ENCODE measurements around the gene RASIP1. TPM values are rescaled to one million over a fixed set of nuclear protein-coding genes. Genes with fewer than 3 reads are reported as not detected.
"Not testable (repeated sequence)": the region's sequence is repeated elsewhere in the genome, so short reads cannot be mapped to it uniquely, and the experiment has no call there.

RASIP1 gene
- polyA plus RNA-seq, 1 experiment = 0.32 TPM

- Histone ChIP-seq H3K27ac (ENCODE audit: low read depth, low read length) (no peak overlapping the region), H3K9me3 (ENCODE audit: control insufficient read depth, insufficient read depth, low read length) (no peaks in the 10 kb centered on the region; the same call in 1 of the 2 replicates), H3K4me3 (ENCODE audit: low read depth, low read length) (no peak overlapping the region), H3K27me3 (ENCODE audit: control insufficient read depth, insufficient read depth, low read length) (peaks cover 3% of the 10 kb centered on the region)
- CTCF ChIA-PET = interaction anchor here (2.6 kb wide), 1 partner anchor 10 kb away, joined by 16 read pairs; no protein-coding TSS in a partner anchor
- POLR2A ChIA-PET = no interaction called here
- DNase-seq (ENCODE audit: low read depth, low spot score) = no peak
- no peak for TF ChIP-seq CTCF (IDR thresholded peaks at IDR 0.05; ENCODE audit: low read depth, low read length)
Measured at GRCh38 chr19:48685583-48685982, 54.8 kb downstream of the RASIP1 start.

GRCh38 chr19:48683349-48683748 is 57.1 kb downstream of the RASIP1 start:
- Histone ChIP-seq H3K27ac (ENCODE audit: low read depth, low read length) (no peak overlapping the region), H3K9me3 (ENCODE audit: control insufficient read depth, insufficient read depth, low read length) (peaks cover 3% of the 10 kb centered on the region; the same call in 1 of the 2 replicates), H3K27me3 (ENCODE audit: control insufficient read depth, insufficient read depth, low read length) (peaks cover 3% of the 10 kb centered on the region), H3K4me3 (ENCODE audit: low read depth, low read length) (0 out of 2 replicates have a peak overlapping the region, but pooled peaks have one; percentile 20)
- POLR2A ChIA-PET = no interaction called here
- DNase-seq (ENCODE audit: low read depth, low spot score) = no peak
- TF ChIP-seq CTCF (IDR thresholded peaks at IDR 0.05; ENCODE audit: low read depth, low read length) = no peak
- CTCF ChIA-PET = interaction anchor here (2.6 kb wide), 1 partner anchor 8 kb away, joined by 16 read pairs; no protein-coding TSS in a partner anchor

GRCh38 chr19:48681127-48681470 is 59.3 kb downstream of the RASIP1 start:
- TF ChIP-seq CTCF (IDR thresholded peaks at IDR 0.05; ENCODE audit: low read depth, low read length) = no peak
- Histone ChIP-seq H3K27ac (ENCODE audit: low read depth, low read length) (peak overlapping the region; percentile 68), H3K4me3 (ENCODE audit: low read depth, low read length) (no peak overlapping the region), H3K9me3 (ENCODE audit: control insufficient read depth, insufficient read depth, low read length) (peaks cover 3% of the 10 kb centered on the region; the same call in 1 of the 2 replicates), H3K27me3 (ENCODE audit: control insufficient read depth, insufficient read depth, low read length) (peaks cover 7% of the 10 kb centered on the region)
- POLR2A ChIA-PET = interaction anchor here (0.6 to 0.9 kb wide), 4 partner anchors 35 to 187 kb away, joined by 3 to 6 read pairs (median 4); no protein-coding TSS in a partner anchor
- CTCF ChIA-PET = no interaction called here
- peak; percentile 83 for DNase-seq (ENCODE audit: low read depth, low spot score)

- TF ChIP-seq CTCF (IDR thresholded peaks at IDR 0.05; ENCODE audit: low read depth, low read length) = no peak
- Histone ChIP-seq H3K27me3 (ENCODE audit: control insufficient read depth, insufficient read depth, low read length) (peaks cover 7% of the 10 kb centered on the region), H3K4me3 (ENCODE audit: low read depth, low read length) (no peak overlapping the region), H3K27ac (ENCODE audit: low read depth, low read length) (peak overlapping the region; percentile 31), H3K9me3 (ENCODE audit: control insufficient read depth, insufficient read depth, low read length) (peaks cover 3% of the 10 kb centered on the region; the same call in 1 of the 2 replicates)
- CTCF ChIA-PET = no interaction called here
- POLR2A ChIA-PET = interaction anchor here (0.6 to 0.9 kb wide), 3 partner anchors 36 to 187 kb away, joined by 3 to 4 read pairs (median 3); no protein-coding TSS in a partner anchor
- no peak for DNase-seq (ENCODE audit: low read depth, low spot score)
Measured at GRCh38 chr19:48680436-48681126, 59.8 kb downstream of the RASIP1 start.

GRCh38 chr19:48680006-48680405 is 60.4 kb downstream of the RASIP1 start:
- H3K27me3 ChIP-seq (ENCODE audit: control insufficient read depth, insufficient read depth, low read length); CTCF ChIA-PET; H3K9me3 ChIP-seq (ENCODE audit: control insufficient read depth, insufficient read depth, low read length); H3K4me3 ChIP-seq (ENCODE audit: low read depth, low read length); DNase-seq (ENCODE audit: low read depth, low spot score); POLR2A ChIA-PET; H3K27ac ChIP-seq (ENCODE audit: low read depth, low read length): not testable (repeated sequence)

Measured in AG04450 (cell line).